ENCODE measurements around the gene GJB6.

GJB6 gene

DNA sequence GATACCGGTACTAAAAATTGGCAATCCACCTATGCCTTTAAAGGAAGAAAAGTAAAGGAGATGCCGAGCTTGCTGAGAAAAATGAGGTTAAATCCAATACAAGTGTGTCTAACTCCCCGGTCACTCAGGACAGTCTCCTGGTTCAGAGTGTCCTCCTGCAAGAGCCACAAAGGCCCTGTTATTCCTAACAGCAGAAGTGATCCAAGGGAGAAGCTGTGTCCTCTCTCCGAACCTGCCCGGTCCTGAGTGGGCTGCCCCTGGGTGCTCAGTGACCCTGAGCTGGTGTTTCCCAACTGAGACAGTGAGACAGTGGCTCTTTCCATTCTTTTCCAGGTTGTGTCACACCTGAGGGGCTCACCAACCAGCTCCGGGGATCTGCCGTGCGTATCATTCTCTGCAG is 4.8 kb downstream of the GJB6 start:
- DNase-seq (ENCODE audit: low read depth), result no peak

DNA sequence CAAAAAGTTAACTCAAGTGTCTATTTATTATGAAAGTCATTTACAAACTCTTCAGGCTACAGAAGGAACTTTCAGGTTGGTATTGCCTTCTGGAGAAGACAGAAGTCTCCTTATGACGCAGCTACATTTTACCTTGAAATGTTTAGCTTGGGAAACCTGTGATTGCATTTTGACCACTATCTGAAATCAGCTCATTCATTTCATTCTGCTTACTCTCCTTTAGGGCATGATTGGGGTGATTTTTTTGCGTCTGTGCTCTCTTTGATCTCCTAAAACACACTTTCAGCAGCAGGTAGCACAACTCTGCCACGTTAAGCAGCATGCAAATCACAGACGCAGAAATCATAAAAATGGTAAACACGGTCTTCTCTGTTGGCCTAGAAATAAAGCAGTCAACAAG is 9.6 kb downstream of the GJB6 start:
- no peak for DNase-seq (ENCODE audit: low read depth)

DNA sequence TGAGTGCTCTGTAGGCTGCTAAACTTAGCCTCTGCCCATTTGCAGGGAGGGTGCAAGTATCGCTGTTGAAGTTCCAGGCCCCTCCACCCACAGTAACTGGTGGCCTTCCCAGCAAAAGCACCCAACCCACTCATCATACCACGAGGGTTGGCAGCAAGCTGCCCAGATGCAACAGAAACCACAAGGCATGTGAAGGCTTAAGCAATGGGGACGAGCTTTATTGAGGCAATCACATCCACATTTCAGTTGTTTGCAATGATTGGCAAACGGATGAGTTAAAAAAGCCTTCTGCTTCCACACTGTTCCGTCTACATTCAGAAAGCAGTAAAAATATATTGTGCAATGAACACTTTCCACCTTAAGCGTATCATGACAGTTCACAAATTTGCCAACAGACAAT is 10.3 kb downstream of the GJB6 start:
- no peak for DNase-seq (ENCODE audit: low read depth)

DNA sequence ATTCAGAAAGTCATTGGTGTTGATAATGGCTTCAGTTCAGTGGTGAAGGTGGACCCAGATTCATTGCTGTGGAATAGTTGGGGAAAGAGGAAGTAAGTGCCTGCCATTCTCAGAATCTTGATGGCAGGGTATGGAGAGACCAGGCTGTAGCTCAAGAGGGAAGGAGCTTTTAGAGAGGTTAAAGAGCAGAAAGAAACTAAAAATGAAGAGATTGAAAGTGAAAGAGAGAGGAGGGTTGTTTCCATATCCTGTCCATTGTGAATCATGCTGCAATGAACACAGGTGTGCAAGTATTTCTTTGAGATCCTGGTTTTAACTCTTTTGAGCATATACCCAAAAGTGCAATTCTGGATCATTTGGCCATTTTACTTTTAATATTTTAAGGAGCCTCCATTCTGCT is 12.5 kb downstream of the GJB6 start:
- no peak for DNase-seq (ENCODE audit: low read depth)

DNA sequence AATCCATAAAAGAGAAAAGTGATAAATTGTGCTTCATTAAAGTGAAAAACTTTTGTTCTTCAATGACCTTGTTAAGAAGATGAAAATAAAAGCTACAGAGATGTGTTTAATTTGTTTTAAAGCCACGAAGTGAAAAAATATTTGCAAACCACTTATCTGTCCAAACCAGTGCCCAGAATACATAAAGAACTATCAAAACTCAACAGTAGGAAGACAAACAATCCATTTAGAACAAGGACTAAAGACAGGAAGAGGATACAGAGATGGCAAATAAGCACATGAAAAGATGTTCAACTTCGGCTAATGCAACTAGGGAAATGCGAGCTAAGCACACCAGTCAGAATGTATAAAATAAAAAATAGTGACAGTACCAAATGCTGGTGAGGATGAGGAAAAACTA is 15.0 kb downstream of the GJB6 start:
- no peak for DNase-seq (ENCODE audit: low read depth)

DNA sequence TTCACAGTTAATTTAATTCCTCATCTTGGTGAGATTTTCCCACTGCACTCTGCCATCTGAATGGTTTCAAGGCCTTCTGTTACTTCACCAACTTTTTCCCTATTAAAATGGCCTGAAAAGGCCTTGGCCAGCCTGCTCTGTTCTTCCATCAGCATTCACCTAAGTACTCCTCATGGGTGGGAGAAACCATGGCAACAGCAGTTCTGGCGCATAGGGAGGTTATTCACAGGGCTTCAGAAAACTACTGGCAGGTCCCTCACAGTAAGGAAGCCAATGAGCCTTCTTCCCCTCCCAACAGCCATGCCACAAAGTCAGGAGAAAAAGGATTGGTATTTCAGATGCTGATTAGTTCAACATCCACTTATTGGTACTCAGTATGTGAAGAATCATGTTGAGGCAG is 22.2 kb downstream of the GJB6 start:
- no peak for DNase-seq (ENCODE audit: low read depth)

DNA sequence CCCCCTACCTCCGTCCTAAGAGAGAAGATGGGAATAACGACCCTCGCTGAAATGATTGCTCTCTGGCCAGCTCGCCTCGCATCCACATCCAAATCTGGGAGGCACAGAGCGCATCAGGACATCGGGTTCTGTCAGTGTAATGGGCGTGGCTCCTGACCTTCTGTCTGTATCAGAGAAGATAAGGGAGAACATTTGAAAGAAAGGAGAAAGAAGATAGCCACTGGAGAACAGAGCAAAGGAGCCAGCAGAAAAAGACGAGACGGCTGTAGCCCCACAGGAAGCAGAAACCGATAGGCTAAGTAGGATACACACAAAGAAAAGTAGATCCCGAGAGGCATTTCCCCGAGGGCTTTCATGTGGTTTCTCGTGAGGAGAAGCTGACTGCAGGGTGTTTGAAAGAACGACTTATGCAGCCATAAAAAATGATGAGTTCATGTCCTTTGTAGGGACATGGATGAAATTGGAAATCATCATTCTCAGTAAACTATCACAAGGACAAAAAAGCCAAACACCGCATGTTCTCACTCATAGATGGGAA is 25.4 kb downstream of the GJB6 start:
- DNase-seq (ENCODE audit: low read depth), result no peak

DNA sequence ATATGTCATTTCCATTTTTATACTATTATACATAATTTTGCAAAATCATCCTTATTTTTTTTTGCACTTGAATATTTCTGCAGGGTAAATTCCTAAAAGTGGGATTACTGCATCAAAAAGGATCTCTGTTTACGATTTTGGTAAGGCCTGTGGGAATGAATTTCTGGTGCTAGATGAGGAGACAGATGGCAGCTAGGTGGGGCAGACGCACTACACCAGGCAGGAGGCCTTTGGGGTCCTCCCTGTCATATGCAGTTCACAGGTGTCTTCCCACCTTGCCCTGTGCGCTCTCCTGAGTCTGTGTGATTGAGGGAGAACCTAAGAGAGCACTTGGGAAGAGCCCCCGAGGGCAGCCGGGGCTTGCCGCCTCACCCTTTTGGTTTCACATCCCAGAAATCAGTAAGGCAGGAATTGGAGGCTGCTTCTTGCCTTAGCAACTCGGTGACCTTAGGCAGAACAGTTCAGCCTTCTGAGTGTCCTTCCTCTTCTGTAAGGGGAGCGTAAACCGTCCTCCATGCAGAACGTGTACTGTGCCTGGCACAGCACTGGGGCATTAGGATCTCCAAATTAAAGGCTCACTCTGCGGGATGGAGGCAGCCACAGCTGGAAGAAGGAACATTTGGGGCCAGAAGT is 25.9 kb downstream of the GJB6 start:
- no peak for DNase-seq (ENCODE audit: low read depth)

DNA sequence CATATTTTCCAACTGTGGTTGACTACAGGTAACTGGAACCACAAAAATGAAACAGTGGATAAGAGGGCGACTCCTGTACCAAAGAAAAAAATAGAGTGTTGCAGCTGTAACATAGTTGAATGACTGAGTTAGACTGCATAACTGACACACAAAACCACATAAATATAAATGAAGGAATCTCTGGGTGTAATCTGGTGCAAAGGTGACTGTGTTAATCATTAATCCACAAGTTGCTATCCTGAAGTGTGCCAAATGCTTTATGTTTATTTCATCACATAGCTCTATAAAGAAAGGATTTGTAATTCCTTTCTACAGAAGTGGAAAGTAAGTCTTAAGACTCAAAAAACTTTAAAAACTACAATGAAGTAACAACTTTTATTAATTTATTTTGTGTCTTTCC is 33.3 kb downstream of the GJB6 start:
- no peak for DNase-seq (ENCODE audit: low read depth)

DNA sequence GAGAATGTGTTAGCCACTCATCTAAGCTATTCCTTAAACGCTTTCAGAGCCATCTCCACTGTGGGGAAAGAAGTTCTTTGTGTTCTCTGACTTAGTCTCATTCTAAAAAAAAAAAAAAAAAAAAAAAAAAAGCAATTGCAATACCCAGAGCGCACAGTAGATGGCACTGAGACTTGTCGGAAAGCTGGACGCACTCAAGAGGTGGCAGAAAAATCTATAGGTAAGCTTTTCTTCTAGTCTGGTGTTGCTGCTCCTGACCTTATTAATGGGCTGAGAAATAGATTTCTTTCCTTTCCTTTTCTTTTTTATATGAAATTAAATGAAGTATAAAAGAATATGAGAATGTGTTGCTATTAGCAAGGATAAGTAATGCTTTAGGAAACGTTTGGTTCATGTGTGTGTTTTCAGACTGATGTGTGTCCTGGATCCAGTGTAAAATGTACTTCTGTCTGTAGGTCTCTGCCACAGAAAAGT is 34.7 kb downstream of the GJB6 start:
- DNase-seq (ENCODE audit: low read depth), result no peak

DNA sequence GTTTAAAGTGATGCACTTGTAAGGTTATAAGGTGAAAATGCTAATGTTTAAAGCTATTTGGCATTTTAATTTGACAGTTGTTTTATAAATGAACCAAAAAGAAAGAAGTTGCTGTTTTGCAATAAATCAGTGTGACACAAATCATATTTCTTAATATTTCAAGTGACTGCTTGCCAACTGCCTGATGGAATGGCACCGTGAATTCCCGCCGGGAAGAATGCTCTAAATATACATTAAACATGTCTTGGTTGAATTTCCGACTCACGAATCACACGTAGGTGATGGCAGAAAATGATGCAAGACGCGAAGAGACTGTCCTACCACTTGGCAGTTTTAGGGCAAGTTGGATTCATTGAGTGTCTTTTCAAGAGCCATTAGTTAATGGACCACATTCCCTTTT is 36.3 kb downstream of the GJB6 start:
- no peak for DNase-seq (ENCODE audit: low read depth)

DNA sequence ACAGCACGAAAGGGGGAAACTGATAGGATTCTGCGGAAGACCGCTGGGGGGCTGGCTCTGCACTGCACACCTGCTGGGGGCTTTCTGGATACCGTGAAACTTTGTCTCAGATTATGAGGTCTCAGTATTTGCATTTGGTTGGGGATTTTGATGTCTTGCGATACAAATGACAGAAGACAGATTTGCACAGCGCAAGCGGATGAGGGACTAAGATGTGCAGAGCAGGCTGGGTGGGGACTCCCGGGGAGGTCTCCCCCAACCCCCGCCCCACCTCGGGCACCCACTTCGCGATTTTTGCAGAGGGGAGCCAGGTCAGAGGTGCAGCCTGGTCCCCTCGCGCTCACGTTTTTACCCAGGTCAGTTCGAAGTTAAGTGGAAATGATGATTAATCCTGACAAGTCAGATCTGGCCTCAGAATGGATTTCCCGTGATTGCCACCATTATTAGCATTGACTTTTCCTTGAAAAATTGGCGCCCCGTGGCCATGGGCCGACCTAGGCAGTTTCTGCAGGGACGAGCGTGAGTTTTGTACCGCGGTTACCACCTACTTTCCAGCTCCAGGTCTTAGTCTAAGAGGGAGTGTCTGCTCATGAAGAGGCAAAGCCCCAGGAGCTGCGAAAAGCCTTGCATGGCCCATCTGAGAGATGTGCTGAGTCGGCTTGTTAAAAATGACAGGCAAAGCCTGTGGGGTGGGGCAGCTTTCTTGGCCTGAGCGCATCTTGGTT is 38.0 kb downstream of the GJB6 start:
- DNase-seq (ENCODE audit: low read depth), result no peak

DNA sequence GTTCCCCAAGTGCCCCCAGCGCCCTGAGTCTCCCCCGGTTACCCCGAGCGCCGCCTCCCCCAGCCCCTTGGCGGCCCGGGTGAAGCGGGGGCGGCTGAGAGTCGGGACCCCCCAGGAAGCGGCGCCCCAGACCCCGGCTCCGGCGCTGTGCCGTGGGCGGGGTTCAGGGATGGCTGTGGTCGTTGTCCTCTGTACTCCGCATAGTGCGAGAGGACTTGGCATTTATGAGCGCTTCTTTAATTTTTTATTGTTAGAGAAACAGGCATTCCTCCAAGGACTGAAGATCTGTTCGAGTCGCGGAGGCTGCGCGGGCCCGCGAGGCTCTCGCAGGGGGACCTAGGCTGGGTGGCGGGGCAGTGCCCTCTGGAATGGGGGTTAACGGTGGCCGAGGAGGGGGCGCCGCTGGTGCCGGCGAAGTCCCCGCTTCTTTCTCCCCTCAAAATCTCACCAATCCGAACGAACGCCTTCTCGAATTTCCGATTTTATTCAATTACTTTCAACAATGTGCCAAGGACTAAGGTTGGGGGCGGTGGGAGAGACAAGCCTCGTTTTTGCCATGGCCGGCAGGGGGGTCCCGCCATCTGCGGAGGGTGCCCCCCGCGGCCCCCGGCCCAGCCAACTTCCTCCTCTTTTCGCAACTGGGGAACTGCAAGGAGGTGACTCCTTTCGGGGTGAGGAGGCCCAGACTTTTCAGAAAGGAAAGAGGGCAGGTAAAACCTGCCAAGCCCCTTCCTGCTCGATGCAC is 38.8 kb downstream of the GJB6 start:
- DNase-seq (ENCODE audit: low read depth), result no peak

DNA sequence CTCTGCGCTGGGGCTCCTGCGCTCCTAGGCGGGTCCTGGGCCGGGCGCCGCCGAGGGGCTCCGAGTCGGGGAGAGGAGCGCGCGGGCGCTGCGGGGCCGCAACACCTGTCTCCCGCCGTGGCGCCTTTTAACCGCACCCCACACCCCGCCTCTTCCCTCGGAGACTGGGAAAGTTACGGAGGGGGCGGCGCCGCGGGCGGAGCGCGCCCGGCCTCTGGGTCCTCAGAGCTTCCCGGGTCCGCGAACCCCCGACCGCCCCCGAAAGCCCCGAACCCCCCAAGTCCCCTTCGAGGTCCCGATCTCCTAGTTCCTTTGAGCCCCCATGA is 39.3 kb downstream of the GJB6 start, which contains the start of gene GJB2:
GJB2 (minus strand) TSS at position 103 of the 326 bp plus-strand sequence. CDS start 3,357 bp downstream, outside the sequence.
- no peak for DNase-seq (ENCODE audit: low read depth)

DNA sequence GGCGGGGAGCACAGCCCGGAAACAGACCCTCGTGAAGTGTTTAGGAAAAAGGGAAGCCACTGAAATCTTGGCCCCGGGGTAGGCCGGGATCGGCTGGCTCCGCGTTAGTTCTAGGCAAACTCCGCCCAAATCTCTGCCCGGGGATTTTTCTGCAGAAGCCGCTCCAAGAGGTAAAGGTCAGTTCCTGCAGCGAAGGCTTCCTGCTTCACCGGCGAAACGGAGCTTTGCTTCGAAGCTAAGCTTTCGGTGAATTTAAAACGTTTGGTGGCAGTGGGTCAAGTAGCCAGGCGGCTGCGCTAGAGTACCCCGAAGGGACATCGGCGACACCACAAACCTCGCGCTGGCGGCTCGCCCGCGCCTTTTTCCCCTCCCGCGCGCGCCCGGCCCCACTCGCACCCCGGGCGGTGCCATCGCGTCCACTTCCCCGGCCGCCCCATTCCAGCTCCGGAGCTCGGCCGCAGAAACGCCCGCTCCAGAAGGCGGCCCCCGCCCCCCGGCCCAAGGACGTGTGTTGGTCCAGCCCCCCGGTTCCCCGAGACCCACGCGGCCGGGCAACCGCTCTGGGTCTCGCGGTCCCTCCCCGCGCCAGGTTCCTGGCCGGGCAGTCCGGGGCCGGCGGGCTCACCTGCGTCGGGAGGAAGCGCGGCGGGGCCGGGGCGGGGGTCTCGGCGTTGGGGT is 39.8 kb downstream of the GJB6 start:
- no peak for DNase-seq (ENCODE audit: low read depth)

DNA sequence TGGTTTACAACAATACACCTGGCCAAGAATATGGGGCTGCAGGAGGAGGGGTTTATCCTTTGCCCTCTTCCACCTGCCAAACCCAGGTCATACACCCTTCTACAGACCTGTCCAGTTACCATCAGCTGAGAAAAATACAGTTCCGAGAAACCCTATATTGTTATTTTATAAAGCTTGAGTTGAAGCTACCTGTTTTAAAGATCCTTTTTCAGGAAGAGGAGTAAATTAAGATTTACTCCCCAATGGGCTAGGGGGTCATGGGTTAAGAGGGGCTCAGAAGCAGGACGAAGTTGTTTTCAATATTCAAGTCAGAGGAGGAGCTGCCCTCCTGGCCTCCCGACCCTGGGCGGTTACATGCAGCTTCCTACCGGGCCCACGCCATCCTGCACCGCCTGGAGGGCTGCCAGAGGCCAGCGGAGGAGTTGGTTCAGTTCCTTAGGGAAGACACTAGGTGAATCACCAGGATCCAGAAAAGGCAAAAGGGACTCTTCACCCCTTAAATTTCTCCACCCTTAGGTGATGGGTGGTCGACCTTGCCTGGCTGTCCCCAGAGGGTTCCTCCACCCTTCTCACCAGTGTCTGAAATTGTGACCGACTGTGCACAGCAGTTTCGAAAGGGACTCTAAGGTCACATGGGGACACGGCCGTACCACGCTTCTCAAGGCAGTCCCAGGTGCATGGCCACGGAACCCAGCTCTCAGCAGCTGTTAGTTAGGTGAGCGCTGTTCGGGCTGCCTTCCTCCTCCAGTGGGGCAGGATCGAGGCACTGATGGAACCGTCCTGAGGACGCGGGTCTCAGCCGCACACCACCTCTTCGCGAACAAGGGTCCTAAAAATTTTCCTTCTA is 40.6 kb downstream of the GJB6 start:
- DNase-seq (ENCODE audit: low read depth), result no peak

DNA sequence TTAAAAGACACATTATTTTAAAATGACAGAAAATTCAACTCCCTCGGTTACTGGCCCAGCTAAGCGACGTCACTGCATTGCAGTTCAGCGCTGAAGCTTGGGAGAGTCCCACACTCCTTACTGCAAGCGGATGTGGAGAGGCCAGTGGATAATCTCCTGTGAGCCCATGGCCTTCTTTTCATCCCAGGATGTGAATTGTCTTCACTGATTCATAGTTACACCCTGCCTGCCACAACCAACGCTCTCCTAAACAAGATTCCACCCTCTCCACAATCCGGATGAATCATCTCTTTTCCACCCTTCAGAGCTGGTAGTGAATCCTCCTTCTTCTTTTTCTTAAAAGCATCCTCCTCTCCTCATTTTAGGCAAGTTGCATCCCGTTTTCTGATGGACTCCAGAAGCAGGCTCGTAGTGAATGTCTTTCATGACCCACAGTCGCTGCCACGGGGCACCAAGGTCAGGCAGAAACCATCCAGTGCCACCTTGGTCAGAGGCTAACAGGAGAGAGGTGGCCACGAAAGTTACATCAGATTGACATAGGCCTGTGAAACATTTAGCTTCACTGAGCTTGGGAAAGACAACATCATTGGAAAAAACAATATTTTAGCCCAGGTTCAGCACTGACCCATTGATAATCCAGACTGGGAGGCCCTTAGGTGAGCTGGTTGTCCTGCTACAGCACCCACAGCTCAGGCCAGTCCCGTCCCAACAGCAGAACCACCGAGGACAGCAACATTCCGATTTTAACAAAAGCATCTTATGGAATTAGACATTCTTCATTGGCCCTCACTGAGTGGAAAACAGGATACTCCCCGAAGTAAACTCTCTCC is 41.4 kb downstream of the GJB6 start:
- DNase-seq (ENCODE audit: low read depth), result no peak

DNA sequence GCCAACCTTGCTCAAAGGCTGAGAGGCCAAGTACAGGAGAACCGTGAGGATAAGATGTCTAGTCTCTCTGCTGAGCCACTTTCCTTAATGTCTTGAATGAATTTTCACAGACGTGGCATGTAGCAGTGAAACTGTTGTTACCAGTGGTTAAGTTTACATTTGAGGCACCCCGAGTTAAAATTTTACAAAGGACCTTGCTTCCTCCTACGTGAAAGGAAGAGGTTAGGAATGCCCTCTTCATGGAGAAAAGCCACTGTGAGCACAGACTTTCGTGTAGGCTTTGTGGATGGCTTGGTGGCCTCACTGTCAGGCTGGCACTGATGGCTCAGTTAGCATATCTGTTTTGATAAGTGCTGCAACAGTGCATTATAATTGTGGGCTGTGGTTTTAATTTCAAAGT is 42.0 kb downstream of the GJB6 start:
- DNase-seq (ENCODE audit: low read depth), result no peak

DNA sequence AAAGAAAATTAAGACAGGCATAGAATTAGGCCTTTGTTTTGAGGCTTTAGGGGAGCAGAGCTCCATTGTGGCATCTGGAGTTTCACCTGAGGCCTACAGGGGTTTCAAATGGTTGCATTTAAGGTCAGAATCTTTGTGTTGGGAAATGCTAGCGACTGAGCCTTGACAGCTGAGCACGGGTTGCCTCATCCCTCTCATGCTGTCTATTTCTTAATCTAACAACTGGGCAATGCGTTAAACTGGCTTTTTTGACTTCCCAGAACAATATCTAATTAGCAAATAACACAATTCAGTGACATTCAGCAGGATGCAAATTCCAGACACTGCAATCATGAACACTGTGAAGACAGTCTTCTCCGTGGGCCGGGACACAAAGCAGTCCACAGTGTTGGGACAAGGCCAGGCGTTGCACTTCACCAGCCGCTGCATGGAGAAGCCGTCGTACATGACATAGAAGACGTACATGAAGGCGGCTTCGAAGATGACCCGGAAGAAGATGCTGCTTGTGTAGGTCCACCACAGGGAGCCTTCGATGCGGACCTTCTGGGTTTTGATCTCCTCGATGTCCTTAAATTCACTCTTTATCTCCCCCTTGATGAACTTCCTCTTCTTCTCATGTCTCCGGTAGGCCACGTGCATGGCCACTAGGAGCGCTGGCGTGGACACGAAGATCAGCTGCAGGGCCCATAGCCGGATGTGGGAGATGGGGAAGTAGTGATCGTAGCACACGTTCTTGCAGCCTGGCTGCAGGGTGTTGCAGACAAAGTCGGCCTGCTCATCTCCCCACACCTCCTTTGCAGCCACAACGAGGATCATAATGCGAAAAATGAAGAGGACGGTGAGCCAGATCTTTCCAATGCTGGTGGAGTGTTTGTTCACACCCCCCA is 43.2 kb downstream of the GJB6 start:
- DNase-seq (ENCODE audit: low read depth), result no peak

DNA sequence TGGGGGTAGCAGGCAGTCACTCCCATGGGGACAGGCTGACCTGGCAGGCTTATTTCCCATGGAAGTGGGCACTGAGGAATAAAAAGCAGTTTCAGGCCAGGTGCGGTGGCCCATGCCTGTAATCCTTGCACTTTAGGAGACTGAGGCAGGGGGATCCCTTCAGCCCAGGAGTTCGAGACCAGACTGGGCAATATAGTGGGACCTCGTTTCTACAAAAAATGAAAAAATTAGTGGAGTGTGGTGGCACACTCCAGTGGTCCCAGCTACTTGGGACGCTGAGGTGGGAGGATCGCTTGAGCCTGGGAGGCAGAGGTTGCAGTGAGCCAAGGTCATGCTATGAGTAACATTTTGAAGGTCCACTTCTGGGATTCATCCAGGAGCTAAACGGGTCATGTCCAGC is 45.3 kb downstream of the GJB6 start:
- no peak for DNase-seq (ENCODE audit: low read depth)

Measured in T-helper 22 cell (primary cell).